ENCODE data around the gene PKD1L1. TPM values are rescaled to one million over a fixed set of nuclear protein-coding genes. Genes with fewer than 3 reads are reported as not detected.

The PKD1L1 gene
- total RNA-seq, 2 experiments from 2014 or later: 0.08 to 0.11 TPM

- DNase-seq: no peak
Measured at GRCh38 chr7:47776335-47776734, 171.9 kb downstream of the PKD1L1 start.

GRCh38 chr7:47775238-47775637 is 173.0 kb downstream of the PKD1L1 start:
- Mint-ChIP-seq H3K27me3 (ENCODE audit: low read depth) (no peaks in the 10 kb centered on the region), H3K9me3 (ENCODE audit: insufficient read depth) (no peaks in the 10 kb centered on the region), H3K36me3 (ENCODE audit: low read depth) (no peaks in the 10 kb centered on the region), H3K27ac (no peak overlapping the region), H3K4me3 (no peak overlapping the region), H3K4me1 (ENCODE audit: low read depth) (no peaks in the 10 kb centered on the region)
- ATAC-seq: no peak
- POLR2A ChIA-PET: no interaction called here
- DNase-seq: no peak
- CTCF ChIA-PET: no interaction called here

More at GRCh38 chr7:47776335-47776734, 171.9 kb downstream of the PKD1L1 start:
- H3K36me3 Mint-ChIP-seq (ENCODE audit: low read depth): no peaks in the 10 kb centered on the region
- no peaks in the 10 kb centered on the region for H3K27me3 Mint-ChIP-seq (ENCODE audit: low read depth)
- H3K27ac Mint-ChIP-seq: no peak overlapping the region
- H3K4me3 Mint-ChIP-seq: no peak overlapping the region
- CTCF ChIA-PET: no interaction called here
- no peaks in the 10 kb centered on the region for H3K9me3 Mint-ChIP-seq (ENCODE audit: insufficient read depth)
- POLR2A ChIA-PET: no interaction called here
- H3K4me1 Mint-ChIP-seq (ENCODE audit: low read depth): no peaks in the 10 kb centered on the region
- ATAC-seq: no peak

- no peaks in the 10 kb centered on the region for H3K4me1 Mint-ChIP-seq (ENCODE audit: low read depth)
- no peaks in the 10 kb centered on the region for H3K27me3 Mint-ChIP-seq (ENCODE audit: low read depth)
- ChIA-PET POLR2A (interaction anchor here (0.6 kb wide), 1 partner anchor 103 kb away, joined by 3 read pairs; no protein-coding TSS in a partner anchor), CTCF (no interaction called here)
- no peak overlapping the region for H3K4me3 Mint-ChIP-seq
- ATAC-seq (no peak), DNase-seq (no peak)
- no peak overlapping the region for H3K27ac Mint-ChIP-seq
- H3K9me3 Mint-ChIP-seq (ENCODE audit: insufficient read depth): no peaks in the 10 kb centered on the region
- no peaks in the 10 kb centered on the region for H3K36me3 Mint-ChIP-seq (ENCODE audit: low read depth)
Measured at GRCh38 chr7:47772492-47772891, 175.8 kb downstream of the PKD1L1 start.

- ChIA-PET CTCF (no interaction called here), POLR2A (no interaction called here)
- H3K27ac Mint-ChIP-seq: no peak overlapping the region
Measured at GRCh38 chr7:47771990-47772360, 176.3 kb downstream of the PKD1L1 start.

GRCh38 chr7:47771336-47771989 is 176.8 kb downstream of the PKD1L1 start:
- H3K4me3 Mint-ChIP-seq: no peak overlapping the region
- POLR2A ChIA-PET: no interaction called here
- no peak for DNase-seq
- H3K27ac Mint-ChIP-seq: no peak overlapping the region
- ATAC-seq: no peak
- no peaks in the 10 kb centered on the region for H3K27me3 Mint-ChIP-seq (ENCODE audit: low read depth)
- CTCF ChIA-PET: no interaction called here
- H3K4me1 Mint-ChIP-seq (ENCODE audit: low read depth): no peaks in the 10 kb centered on the region
- H3K36me3 Mint-ChIP-seq (ENCODE audit: low read depth): no peaks in the 10 kb centered on the region
- no peaks in the 10 kb centered on the region for H3K9me3 Mint-ChIP-seq (ENCODE audit: insufficient read depth)

More at GRCh38 chr7:47771990-47772360, 176.3 kb downstream of the PKD1L1 start:
- Mint-ChIP-seq H3K4me1 (ENCODE audit: low read depth) (no peaks in the 10 kb centered on the region), H3K4me3 (no peak overlapping the region), H3K27me3 (ENCODE audit: low read depth) (no peaks in the 10 kb centered on the region), H3K36me3 (ENCODE audit: low read depth) (no peaks in the 10 kb centered on the region), H3K9me3 (ENCODE audit: insufficient read depth) (no peaks in the 10 kb centered on the region)
- DNase-seq: no peak
- ATAC-seq: no peak

- Mint-ChIP-seq H3K4me3 (no peak overlapping the region), H3K4me1 (ENCODE audit: low read depth) (no peaks in the 10 kb centered on the region), H3K27ac (no peak overlapping the region), H3K36me3 (ENCODE audit: low read depth) (no peaks in the 10 kb centered on the region), H3K27me3 (ENCODE audit: low read depth) (no peaks in the 10 kb centered on the region), H3K9me3 (ENCODE audit: insufficient read depth) (no peaks in the 10 kb centered on the region)
- POLR2A ChIA-PET: no interaction called here
- CTCF ChIA-PET: no interaction called here
- DNase-seq: no peak
- ATAC-seq: no peak
Measured at GRCh38 chr7:47766126-47766525, 182.1 kb downstream of the PKD1L1 start.

- Mint-ChIP-seq H3K27me3 (ENCODE audit: low read depth) (peaks cover 3% of the 10 kb centered on the region), H3K4me1 (ENCODE audit: low read depth) (no peaks in the 10 kb centered on the region), H3K9me3 (ENCODE audit: insufficient read depth) (no peaks in the 10 kb centered on the region), H3K36me3 (ENCODE audit: low read depth) (no peaks in the 10 kb centered on the region), H3K4me3 (no peak overlapping the region), H3K27ac (no peak overlapping the region)
- POLR2A ChIA-PET: no interaction called here
- CTCF ChIA-PET: no interaction called here
- no peak for DNase-seq
- ATAC-seq: no peak
Measured at GRCh38 chr7:47765373-47765979, 182.8 kb downstream of the PKD1L1 start.

GRCh38 chr7:47764746-47765145 is 183.5 kb downstream of the PKD1L1 start:
- Mint-ChIP-seq H3K27ac (no peak overlapping the region), H3K36me3 (ENCODE audit: low read depth) (no peaks in the 10 kb centered on the region), H3K9me3 (ENCODE audit: insufficient read depth) (no peaks in the 10 kb centered on the region), H3K4me1 (ENCODE audit: low read depth) (no peaks in the 10 kb centered on the region), H3K27me3 (ENCODE audit: low read depth) (peaks cover 3% of the 10 kb centered on the region), H3K4me3 (no peak overlapping the region)
- CTCF ChIA-PET: no interaction called here
- ATAC-seq (no peak), DNase-seq (no peak)
- POLR2A ChIA-PET: no interaction called here

GRCh38 chr7:47763063-47763974 is 184.9 kb downstream of the PKD1L1 start:
- Mint-ChIP-seq H3K9me3 (ENCODE audit: insufficient read depth) (no peaks in the 10 kb centered on the region), H3K4me1 (ENCODE audit: low read depth) (no peaks in the 10 kb centered on the region), H3K4me3 (no peak overlapping the region), H3K36me3 (ENCODE audit: low read depth) (no peaks in the 10 kb centered on the region), H3K27me3 (ENCODE audit: low read depth) (peaks cover 3% of the 10 kb centered on the region), H3K27ac (no peak overlapping the region)
- no peak for ATAC-seq
- no peak for DNase-seq
- POLR2A ChIA-PET: no interaction called here
- CTCF ChIA-PET: no interaction called here

GRCh38 chr7:47762746-47763062 is 185.6 kb downstream of the PKD1L1 start:
- ChIA-PET POLR2A (no interaction called here), CTCF (no interaction called here)
- no peak overlapping the region for H3K4me3 Mint-ChIP-seq
- H3K27ac Mint-ChIP-seq: no peak overlapping the region
- H3K36me3 Mint-ChIP-seq (ENCODE audit: low read depth): no peaks in the 10 kb centered on the region
- H3K27me3 Mint-ChIP-seq (ENCODE audit: low read depth): peaks cover 3% of the 10 kb centered on the region
- ATAC-seq (no peak), DNase-seq (no peak)
- H3K9me3 Mint-ChIP-seq (ENCODE audit: insufficient read depth): no peaks in the 10 kb centered on the region
- no peaks in the 10 kb centered on the region for H3K4me1 Mint-ChIP-seq (ENCODE audit: low read depth)

- no peaks in the 10 kb centered on the region for H3K9me3 Mint-ChIP-seq (ENCODE audit: insufficient read depth)
- peaks cover 3% of the 10 kb centered on the region for H3K27me3 Mint-ChIP-seq (ENCODE audit: low read depth)
- no peaks in the 10 kb centered on the region for H3K4me1 Mint-ChIP-seq (ENCODE audit: low read depth)
- no peaks in the 10 kb centered on the region for H3K36me3 Mint-ChIP-seq (ENCODE audit: low read depth)
- no peak for ATAC-seq
- DNase-seq: no peak
- ChIA-PET CTCF (no interaction called here), POLR2A (no interaction called here)
- no peak overlapping the region for H3K4me3 Mint-ChIP-seq
- no peak overlapping the region for H3K27ac Mint-ChIP-seq
Measured at GRCh38 chr7:47762207-47762606, 186.1 kb downstream of the PKD1L1 start.

GRCh38 chr7:47759056-47759706 is 189.1 kb downstream of the PKD1L1 start:
- ChIA-PET CTCF (no interaction called here), POLR2A (no interaction called here)
- no peak overlapping the region for H3K4me3 Mint-ChIP-seq
- H3K9me3 Mint-ChIP-seq (ENCODE audit: insufficient read depth): no peaks in the 10 kb centered on the region
- ATAC-seq: no peak
- H3K27ac Mint-ChIP-seq: no peak overlapping the region
- peaks cover 3% of the 10 kb centered on the region for H3K27me3 Mint-ChIP-seq (ENCODE audit: low read depth)
- DNase-seq: no peak
- no peaks in the 10 kb centered on the region for H3K36me3 Mint-ChIP-seq (ENCODE audit: low read depth)
- H3K4me1 Mint-ChIP-seq (ENCODE audit: low read depth): no peaks in the 10 kb centered on the region
